Left cardiac atrium (tissue), 4 donors: ENCODE results near the gene PRKAG2. TPM values are rescaled to one million over a fixed set of nuclear protein-coding genes. Genes with fewer than 3 reads are reported as not detected.

Experiments used
- ATAC-seq, 2 donors: fragments of 200-7000 bp; cut with Tn5 transposase; one replicate each; pipeline ENCODE4 v1.9.1; 2020; ENCODE audit warnings: mild to moderate bottlenecking in 2 of 2, moderate library complexity in 2 of 2
- DNase-seq: peaks from one replicate; pipeline ENCODE4 v3.0.0-alpha.2; 2020
- intact Hi-C, 2 donors: fragments of 100-400 bp; cut with DNase I; formaldehyde crosslinking; loops; one replicate each; pipeline versions ENCODE4 v1.14.1 to v1.15.1; 2022 to 2023
- total RNA-seq, 2 donors: library from RNA; stranded (reverse); fragmentation: NEBNext Ultra II Directional; extraction: Animal tissue kit (Norgen Biotek cat#: 25700); gene quantifications; one replicate each; pipeline ENCODE4 v1.2.1, GENCODE V29; 2021
- donor health status: DM: no; HTN: yes; CAD: no.
- donor health status: DM: no; HTN: yes; CAD: no; lungs with severe emphysema.
- donor health status: DM: yes; HTN: yes; CAD: no.
- donor health status: Dilated cardiomyopathy.

The PRKAG2 gene
- total RNA-seq, 2 donors from 2014 or later: 141 to 253 TPM

DNA sequence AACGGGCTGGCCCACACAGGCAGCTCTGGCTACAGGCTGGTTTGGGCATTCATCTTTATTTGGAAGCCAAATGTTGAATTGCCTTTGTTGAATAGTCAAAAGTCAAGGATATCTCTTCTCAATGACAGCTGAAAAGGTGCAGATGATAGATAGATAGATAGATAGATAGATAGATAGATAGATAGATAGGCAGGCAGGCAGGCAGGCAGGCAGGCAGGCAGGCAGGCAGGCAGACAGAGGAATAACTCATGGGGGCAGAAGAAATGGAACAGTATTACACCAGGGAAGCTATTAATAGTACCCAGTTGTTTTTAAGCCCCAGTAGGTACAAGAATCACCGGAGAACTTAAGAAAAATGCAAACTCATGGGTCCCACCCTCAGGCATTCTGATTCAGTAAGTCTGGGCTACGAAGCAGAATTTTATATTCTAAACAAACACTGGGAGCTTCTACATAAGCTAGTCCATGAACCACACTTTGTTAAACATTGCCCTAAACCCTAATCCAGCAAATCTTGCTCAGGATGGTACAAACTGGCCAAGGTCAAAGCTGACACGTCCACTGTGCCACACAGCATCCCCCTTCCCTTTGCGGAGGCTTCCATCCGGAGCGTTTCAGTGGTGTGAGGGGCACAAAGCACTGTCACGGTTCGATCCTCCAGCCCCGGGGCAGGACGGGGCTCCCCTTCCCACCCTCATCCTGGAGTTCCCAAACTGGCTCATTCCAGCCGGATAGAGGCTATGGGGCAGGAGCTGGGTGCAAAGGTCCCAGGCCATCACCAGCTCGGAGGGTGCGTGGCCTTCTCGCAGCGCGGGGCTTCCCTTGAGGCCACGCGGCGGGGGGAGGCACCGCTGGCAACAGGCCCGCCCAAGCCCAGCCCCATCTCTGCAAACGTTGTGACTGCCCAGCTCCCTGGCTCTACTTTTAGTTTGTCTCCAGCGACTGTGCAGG, 6.7 kb downstream of the PRKAG2 start:
- intact Hi-C loops: loop anchor here in 1 of 2 donors (10.0 kb wide), 1 partner anchor 85 kb away; no protein-coding TSS in a partner anchor
- no peak for ATAC-seq
- no peak for DNase-seq

DNA sequence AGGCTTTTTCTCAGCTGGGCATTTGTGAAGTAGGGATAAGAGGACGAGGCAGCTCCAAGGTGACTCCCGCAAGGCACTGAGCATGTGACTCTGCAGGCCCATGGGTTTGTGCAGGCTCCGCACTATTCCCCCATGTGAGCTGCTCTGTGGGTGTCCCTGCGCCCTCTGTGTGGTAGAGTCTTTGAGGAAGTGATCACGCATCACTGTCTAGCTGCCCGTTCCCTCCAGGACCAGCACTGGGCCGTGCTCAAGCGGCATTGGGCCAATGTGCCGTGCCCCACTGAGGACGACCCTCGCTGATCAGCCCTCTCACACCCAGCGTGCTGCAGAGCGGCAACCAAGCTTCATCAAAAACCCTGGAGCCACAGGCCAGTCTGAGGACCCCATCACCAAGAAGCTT, 7.5 kb downstream of the PRKAG2 start:
- intact Hi-C loops: no loop called here
- ATAC-seq (no peak), DNase-seq (no peak)

DNA sequence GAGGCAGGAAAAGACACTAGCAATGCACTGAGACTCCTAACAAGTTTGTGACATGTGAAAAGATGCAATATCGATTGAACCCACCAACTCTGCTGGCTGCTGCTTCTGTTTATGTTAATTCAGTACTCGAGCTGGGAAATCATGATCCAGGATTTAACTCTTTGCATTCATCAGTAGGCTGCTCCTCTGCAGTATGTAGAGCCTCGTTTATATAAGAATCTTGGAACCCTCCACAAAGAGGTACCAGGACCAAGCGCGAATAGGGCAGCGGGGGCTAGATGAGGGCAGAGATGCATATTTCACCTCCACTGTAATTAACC, 7.8 kb downstream of the PRKAG2 start:
- no peak for ATAC-seq
- intact Hi-C loops: no loop called here
- no peak for DNase-seq

DNA sequence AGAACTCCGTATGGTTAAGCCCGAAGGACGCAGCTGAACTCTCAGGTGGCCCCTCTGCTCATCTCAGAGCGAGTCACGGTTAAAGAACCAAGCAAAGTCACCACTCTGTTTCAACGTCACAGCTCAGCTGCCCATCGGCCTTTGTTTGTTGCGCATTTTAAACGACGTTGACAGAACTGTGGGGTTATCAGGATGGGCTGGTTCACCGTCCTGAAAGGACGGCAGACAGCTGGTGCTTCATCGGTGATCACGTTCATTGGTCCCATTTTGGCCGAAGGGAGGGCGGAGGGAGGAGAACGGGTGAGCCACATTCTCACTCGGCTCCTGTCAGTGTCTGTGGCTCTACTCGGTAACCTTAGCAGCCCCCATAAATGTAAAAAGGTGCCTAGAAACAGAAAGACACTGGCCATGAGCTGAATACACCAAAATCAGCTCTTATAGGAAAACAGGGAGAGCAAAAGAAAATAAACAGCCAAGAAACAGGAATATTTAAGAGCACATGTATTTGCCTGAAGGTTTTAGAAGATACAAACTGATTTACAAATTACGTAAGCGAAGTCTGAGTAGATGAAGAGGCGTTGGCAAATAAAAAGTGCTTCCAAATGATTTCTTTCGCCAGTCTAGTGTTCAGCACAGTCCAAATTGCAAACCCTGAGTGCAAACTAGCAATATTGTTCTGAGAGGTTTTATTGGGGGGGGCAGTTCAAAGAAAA, 8.4 kb downstream of the PRKAG2 start:
- intact Hi-C loops: no loop called here
- ATAC-seq (peak; percentile 41 to 46), DNase-seq (no peak)

DNA sequence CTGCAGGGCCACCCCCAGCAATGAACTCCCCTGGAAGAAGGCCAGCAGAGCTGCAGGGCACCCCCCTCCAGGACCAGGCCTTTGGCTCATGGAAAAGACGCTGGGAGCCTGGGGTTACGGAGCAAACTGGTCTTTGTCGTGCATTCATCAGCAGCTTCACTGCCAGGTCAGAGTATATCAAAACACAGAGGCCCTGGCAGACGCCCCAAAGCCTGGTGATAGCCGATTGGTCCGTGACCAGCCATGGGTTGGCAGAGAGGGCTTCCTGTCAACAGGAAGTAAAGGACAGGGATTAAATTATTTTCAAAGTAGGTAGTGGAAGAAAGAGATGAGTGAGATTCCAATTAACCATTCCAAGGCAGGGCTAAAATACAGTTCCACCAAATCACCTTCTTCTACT, 9.0 kb downstream of the PRKAG2 start:
- ATAC-seq (peak; percentile 62 to 78), DNase-seq (peak; percentile 76)
- intact Hi-C loops: no loop called here

DNA sequence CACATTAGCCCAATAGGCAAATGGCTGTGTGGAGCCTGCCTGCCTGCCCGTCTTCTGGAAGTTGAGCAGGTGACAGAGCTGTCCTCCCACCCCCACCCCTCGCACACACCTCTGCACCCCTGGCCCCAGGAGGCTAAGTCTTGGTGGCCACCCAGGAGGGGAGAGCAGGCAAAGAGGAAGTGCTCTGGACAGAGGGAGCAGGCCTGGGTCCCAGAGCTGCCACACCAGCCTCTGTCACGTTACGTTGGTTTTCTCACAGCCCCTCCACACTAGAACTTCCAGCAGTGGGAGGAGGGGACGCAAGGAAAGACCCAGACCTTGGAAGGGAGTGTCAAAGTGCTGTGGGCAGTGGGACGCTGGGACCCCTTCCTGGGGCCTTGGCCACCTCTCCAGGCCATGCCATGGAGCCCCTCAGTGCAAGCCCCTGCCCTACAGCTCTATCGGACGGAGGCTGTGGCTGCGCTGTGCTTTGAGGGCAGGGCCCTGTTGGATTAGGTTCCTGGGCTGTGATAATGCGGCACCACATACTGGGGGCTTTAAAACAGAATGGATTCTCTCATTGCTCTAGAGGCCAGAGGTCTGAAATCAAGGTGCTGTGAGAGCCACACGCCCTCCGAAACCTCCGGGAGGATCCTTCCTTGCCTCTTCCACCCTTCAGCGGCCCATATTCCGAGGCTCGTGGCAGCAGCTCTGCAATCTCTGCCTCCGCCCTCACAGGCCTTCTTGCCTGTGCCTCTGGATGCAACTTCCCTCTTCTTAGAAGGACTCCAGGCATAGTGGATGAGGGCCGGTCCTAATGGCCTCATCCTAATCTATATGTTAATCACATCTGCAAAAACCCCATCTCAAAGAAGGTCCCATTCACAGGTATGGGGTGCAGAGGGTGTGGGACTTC, 9.9 kb downstream of the PRKAG2 start:
- DNase-seq: no peak
- ATAC-seq: no peak
- intact Hi-C loops: no loop called here

DNA sequence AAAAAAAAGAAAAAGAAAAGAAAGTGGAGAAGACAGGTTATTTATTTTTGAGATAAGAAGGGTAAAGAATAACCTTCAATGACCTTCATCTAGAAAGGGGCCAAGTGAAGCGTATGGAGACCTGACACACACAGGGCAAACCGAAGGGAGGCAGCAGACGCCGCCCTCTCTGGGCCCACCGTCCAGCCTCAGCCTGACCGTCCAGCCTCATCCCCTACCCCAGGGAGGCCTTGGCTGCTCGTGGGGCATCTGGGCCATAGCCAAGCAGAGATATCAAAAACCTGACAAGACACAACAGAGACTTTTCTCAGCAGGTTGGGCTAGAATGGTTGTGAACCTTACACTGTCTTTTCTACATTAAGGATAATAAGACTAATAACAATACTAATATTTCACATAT, 10.9 kb downstream of the PRKAG2 start:
- no peak for ATAC-seq
- no peak for DNase-seq
- intact Hi-C loops: no loop called here

DNA sequence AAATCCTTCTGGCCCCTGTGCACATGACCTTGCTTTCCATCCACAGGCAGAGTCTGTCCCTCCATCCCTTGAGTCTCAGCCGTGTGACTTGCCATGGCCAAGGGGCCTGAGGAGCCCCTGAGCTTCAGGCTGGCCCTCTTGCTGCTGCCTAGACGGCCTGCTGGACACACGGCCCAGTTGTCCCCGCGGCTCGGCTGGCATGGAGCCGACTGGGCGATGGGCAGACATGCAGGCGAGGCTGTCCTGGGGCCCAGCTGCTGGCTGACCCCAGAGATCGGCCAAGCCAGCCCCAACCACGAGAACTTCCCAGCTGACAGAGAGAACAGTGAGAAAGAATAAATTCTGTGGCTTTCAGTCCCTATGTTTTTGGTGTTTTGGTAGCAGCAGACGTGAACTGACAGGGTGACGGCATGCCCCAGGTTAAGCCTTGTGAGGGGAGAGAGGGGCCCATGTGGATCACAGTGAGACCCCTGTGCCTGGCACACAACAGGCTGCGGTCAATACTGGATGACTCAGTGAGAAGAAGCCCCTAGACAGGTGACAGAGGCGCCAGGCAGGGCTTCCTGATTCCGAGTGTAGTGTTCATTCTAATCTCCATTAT, 11.7 kb downstream of the PRKAG2 start:
- DNase-seq (no peak), ATAC-seq (no peak)
- intact Hi-C loops: no loop called here

DNA sequence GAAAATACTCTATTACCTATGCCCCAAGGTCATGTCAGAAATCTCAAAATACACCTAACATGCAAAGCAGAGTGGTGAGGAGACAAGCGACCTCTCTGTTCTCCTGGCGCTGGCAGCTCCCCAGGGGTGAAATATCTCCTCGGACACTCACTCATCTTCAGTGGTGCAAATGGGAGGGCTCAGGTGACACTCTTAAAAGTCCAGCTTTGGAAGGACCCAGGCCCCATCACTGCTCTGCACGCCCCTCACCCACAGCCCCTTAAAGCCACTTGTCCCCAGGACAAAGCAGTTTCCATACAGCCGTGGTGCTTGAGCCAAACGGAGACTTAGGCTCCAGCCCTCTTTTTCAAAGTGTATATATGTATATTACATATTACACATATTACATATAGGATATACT, 12.4 kb downstream of the PRKAG2 start:
- DNase-seq (no peak), ATAC-seq (no peak)
- intact Hi-C loops: no loop called here

DNA sequence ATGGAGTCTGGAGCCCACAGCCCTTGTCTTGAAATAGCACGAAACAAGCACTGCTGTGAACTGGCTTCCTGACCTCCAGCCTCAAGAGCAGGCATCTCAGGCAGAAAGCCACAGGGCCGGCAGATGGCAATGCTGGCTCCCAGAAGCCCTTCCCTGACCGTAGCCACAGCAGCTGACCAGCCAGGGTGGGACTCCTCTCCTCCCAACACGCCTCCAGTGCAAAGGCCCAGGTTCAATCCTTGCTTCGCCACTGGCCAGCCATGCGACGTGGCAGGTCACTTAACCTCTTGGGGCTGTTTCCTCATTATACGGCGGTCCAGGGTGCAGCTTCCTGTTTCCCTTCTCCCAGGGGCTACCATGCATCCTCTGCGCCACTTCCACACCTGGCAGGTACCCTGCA, 12.8 kb downstream of the PRKAG2 start:
- intact Hi-C loops: no loop called here
- DNase-seq: no peak
- no peak for ATAC-seq

DNA sequence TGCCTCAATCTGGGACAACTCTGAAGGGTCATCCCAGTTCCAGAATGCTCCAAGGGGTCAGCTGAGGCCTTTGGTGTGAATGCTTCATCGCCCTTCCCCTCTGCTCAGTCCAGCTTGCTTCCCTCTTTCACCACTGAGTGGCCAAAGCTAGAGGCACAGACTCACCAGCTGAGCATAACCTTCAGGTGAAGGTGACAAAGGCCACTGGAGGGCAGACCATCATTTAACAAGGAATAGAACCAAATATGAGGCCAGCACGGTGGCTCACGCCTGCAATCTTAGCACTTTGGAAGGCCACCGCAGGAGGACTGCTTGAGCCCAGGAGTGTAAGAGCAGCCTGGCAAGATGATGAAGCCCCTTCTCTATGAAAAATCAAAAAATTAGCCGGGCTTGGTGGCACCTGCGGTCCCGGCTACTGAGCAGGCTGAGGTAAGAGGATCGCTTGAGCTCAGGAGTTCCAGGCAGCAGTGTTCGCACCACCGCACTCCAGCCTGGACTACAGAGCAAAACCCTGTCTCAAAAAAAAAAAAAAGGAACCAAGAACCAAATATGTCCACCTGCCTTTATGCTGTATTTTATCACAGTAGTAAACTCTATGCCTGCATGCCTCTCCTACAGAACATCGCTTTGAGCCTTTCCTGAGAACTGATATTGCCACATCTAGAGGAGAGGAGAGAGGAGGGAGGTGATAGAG, 13.4 kb downstream of the PRKAG2 start:
- ATAC-seq (no peak), DNase-seq (no peak)
- intact Hi-C loops: no loop called here

DNA sequence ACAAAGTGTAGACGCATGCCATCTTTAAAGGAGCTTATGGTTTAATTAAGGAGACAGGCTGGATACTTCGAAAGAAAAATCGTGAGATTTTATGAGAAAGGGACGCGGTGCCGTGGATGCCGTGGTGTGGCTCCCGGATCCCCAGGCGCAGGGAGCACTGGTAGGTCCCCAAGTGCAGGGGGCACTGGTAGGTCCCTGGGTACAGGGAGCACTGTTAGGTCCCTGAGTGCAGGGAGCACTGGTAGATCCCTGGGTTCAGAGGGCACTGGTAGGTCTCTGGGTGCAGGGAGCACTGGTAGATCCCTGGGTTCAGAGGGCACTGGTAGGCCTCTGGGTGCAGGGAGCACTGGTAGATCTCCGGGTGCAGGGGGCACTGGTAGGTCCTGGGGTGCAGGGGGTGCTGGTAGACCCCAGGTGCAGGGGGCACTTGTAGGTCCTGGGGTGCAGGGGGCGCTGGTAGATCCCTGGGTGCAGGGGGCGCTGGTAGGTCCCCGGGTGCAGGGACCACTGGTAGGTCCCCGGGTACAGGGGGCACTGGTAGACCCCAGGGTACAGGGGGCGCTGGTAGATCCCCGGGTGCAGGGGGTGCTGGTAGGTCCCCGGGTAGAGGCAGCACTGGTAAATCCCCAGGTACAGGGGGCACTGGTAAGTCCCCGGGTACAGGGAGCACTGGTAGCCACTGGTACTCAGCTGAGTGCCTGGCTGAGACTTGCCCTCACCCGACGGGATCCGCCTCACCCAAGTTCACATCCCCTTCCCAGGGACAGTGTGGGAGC, 14.1 kb downstream of the PRKAG2 start:
- intact Hi-C loops: no loop called here
- ATAC-seq: no peak

DNA sequence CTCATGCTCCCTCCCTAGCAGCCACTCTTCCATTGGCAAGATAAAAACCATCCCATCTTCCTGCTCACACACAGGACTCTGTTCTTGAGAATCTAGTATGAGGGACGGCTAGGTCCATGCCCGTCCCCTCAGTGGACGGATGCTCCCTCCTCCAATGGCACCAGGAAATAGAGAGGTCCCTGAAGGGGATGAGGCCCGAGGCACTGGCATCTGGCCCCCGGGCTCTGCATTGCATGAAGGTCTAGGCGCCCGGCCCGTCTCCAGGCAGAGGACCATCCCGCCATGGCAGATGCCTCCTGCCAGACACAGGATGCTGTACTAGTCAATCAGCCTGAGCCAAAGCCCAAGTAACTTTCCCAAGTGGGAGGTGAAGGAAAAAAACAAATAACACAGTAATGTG, 15.0 kb downstream of the PRKAG2 start:
- intact Hi-C loops: no loop called here
- DNase-seq (no peak), ATAC-seq (no peak)

More for the DNA sequence above, 14.1 kb downstream of the PRKAG2 start:
- DNase-seq: no peak

DNA sequence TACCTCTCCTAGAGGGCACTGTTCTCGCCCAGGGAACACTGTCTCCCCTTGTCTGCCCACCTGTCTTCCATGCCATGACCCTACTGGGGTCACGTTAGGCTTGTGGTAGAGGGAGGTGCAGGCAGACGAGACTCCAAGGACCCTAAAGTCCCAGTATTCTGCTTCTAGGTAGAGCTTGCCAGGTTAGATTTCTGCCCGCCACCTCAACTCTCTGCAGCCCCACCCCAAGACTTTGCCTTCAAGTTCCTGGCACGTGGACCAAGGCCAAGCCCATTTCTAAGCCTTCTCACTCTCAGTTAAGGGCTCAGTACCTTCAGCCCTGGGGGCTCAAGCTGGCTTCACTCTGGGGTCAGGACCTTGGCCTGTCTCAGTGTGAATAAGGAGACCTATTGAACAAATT, 16.1 kb downstream of the PRKAG2 start:
- intact Hi-C loops: no loop called here
- DNase-seq: no peak
- ATAC-seq: no peak

DNA sequence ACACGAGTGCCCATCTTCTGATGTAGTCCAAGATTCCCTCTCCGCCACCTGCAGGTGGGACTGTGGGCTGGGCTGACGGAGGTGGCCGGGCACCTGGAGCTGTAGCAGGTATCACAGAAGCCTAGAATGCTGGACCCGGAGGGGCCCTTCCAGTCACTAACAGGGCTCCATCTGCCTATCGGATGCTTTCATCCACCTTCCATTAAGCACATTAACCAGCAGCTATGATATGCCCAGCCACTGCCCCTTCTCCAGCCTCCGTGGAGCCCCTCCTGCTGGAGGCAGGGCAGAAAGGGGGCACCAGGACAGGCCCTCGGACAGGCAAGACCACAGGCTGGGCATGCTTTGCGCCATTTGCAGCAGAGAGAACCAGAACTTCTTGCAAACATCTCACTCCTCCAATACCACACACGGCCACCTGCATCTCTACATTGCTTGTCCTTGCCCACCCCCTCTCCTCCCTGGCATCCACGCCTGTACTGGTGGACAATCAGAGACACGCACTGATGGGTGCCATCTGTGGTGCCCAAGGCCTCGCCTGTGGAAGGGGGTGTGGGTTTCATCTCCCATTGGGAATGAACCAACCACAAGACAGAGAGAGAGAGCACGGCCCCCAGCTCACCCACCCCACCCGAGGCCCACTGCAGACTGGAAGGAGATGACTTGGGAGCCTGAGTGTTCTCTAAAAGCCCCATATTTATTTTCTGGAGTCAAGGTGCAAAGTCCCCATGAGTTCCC, 16.8 kb downstream of the PRKAG2 start:
- ATAC-seq (no peak), DNase-seq (no peak)
- intact Hi-C loops: no loop called here

DNA sequence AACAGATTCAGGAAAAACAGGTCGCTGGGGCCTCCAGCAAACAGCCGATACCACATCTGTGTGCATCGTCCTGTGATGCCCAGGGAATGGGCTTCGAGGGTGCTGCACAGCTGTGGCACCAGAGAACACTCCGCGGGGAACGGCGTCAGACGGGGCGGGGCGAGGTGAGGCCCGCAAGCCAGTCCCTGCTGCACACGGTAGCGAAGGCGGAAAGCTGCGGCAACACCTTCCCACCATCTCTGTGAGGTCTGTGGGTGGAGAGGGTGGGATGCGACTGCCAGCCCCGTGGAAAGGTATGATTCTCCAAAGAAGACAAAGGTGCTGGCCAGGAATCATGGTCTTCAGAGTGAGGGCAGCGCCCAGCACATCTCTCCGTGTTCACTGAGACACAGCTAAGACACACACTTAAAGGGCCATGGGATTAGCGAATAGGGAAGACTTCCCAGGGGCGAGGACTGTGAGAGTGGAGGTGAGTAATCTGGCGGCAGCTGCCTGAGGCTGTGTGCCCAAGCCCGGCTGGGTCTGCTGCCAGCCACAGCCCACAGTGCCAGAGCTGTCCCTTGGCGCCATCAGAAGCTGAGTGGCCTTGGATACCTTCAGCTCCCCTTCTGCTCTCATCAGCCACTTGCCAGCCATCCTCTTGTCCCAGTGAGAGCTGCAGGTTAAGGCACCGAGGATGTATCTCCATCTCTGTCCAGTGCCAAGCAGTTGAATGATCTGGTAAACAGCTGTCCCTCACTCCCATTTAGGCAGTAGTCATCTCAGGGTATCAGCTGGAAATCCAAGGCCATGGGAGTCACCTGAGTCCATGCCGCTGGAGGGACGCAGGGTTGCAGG, 17.6 kb downstream of the PRKAG2 start:
- peak; percentile 65 to 84 for ATAC-seq
- intact Hi-C loops: no loop called here
- no peak for DNase-seq
